HG02610 (cell line): ENCODE data around the gene KIF26A.

Source experiments
- ATAC-seq: cut with Tn5 transposase; IDR thresholded peaks from one replicate; pipeline ENCODE4 v1.9.1; 2021; ENCODE audit warnings: mild to moderate bottlenecking, moderate library complexity; ENCODE audit not compliant: unreplicated experiment

KIF26A gene

GRCh38 chr14:104112609-104113571 is 25.5 kb upstream of the KIF26A start:
- ATAC-seq: no peak

GRCh38 chr14:104113631-104114420 is 24.6 kb upstream of the KIF26A start:
- no peak for ATAC-seq

GRCh38 chr14:104114421-104115130 is 23.8 kb upstream of the KIF26A start:
- ATAC-seq: no peak

- ATAC-seq: no peak
Observed at GRCh38 chr14:104115131-104115600, 23.2 kb upstream of the KIF26A start.

- ATAC-seq: no peak
Observed at GRCh38 chr14:104115691-104116287, 22.6 kb upstream of the KIF26A start.

- ATAC-seq: no peak
Observed at GRCh38 chr14:104116288-104116755, 22.1 kb upstream of the KIF26A start.

GRCh38 chr14:104116756-104117340 is 21.5 kb upstream of the KIF26A start:
- no peak for ATAC-seq

- no peak for ATAC-seq
Observed at GRCh38 chr14:104117341-104118005, 20.9 kb upstream of the KIF26A start.

GRCh38 chr14:104118006-104118844 is 20.2 kb upstream of the KIF26A start:
- ATAC-seq: no peak

- no peak for ATAC-seq
Observed at GRCh38 chr14:104119119-104119487, 19.3 kb upstream of the KIF26A start.

- no peak for ATAC-seq
Observed at GRCh38 chr14:104119488-104120251, 18.7 kb upstream of the KIF26A start.

GRCh38 chr14:104120281-104120741 is 18.1 kb upstream of the KIF26A start:
- ATAC-seq: no peak

GRCh38 chr14:104121142-104121541 is 17.2 kb upstream of the KIF26A start:
- ATAC-seq: no peak

GRCh38 chr14:104123879-104124278 is 14.5 kb upstream of the KIF26A start:
- no peak for ATAC-seq

- no peak for ATAC-seq
Observed at GRCh38 chr14:104125011-104125410, 13.4 kb upstream of the KIF26A start.

- no peak for ATAC-seq
Observed at GRCh38 chr14:104126753-104127152, 11.6 kb upstream of the KIF26A start.

GRCh38 chr14:104128981-104129380 is 9.4 kb upstream of the KIF26A start:
- ATAC-seq: no peak

- ATAC-seq: no peak
Observed at GRCh38 chr14:104129556-104129955, 8.8 kb upstream of the KIF26A start.
